ENCODE data around the gene FBXW10.
"Not testable (repeated sequence)": the region's sequence is repeated elsewhere in the genome, so short reads cannot be mapped to it uniquely, and the experiment has no call there.

GRCh38 chr17:18721775-18722547, 21.9 kb upstream of the FBXW10 start:
- not testable (repeated sequence) for TF ChIP-seq CTCF, POLR2A (IDR thresholded peaks at IDR 0.05)

All from tibial nerve (tissue), 3 donors.